ENCODE data around the gene TRAPPC14. TPM values are rescaled to one million over a fixed set of nuclear protein-coding genes. Genes with fewer than 3 reads are reported as not detected.
"Not testable (repeated sequence)": the region's sequence is repeated elsewhere in the genome, so short reads cannot be mapped to it uniquely, and the experiment has no call there.

Gene TRAPPC14
- total RNA-seq, 2 donors from 2014 or later, result 8.3 to 12.2 TPM

DNA sequence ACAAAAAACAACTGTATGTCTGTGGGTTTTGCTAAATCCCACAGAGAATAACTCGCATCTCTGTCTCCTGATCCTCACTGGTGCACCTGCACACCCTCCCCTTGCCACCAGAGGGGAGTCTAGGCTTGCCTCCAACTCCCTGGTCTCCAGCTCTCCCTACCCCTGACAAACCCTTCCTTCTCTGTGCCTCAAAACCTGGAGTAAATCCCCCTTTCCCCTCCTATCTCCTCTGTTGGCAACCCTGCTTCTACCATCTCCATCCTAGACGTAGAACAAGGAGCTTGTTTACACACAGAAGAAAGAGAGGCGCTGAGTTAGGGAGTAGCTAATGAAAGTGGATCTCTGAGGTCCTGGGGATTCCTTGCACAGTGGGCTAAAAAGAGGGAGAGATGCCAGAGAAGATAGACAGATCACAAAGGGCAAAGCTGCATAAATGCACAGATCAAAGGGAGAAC, 25.8 kb downstream of the TRAPPC14 start:
- intact Hi-C loops (cut with DNase I), result loop anchor here (5.0 to 10.0 kb wide), 4 partner anchors 80 to 140 kb away; partner anchors contain the start of gene PVRIG (in 1 of the 2)
- ATAC-seq, result peak; percentile 72 to 75
- no peak for DNase-seq

DNA sequence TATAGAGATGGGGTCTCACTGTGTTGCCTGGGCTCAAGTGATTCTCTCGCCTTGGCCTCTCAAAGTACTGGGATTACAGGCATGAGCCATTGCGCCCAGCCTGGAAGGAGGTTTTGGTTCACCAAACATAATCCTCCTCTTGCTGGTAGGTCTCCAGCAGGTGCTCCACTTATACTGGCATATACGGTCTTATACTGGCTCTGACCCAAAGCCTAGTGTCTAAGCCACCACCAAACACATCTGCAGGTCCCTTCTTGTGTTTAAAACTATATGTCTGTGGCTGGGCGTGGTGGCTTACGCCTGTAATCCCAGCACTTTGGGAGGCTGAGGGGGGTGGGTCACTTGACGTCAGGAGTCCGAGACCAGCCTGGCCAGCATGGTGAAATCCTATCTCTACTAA, 26.4 kb downstream of the TRAPPC14 start:
- ATAC-seq, result no peak
- no peak for DNase-seq
- intact Hi-C loops (cut with DNase I), result loop anchor here (5.0 to 10.0 kb wide), 4 partner anchors 80 to 140 kb away; partner anchors contain the start of gene PVRIG (in 1 of the 2)

DNA sequence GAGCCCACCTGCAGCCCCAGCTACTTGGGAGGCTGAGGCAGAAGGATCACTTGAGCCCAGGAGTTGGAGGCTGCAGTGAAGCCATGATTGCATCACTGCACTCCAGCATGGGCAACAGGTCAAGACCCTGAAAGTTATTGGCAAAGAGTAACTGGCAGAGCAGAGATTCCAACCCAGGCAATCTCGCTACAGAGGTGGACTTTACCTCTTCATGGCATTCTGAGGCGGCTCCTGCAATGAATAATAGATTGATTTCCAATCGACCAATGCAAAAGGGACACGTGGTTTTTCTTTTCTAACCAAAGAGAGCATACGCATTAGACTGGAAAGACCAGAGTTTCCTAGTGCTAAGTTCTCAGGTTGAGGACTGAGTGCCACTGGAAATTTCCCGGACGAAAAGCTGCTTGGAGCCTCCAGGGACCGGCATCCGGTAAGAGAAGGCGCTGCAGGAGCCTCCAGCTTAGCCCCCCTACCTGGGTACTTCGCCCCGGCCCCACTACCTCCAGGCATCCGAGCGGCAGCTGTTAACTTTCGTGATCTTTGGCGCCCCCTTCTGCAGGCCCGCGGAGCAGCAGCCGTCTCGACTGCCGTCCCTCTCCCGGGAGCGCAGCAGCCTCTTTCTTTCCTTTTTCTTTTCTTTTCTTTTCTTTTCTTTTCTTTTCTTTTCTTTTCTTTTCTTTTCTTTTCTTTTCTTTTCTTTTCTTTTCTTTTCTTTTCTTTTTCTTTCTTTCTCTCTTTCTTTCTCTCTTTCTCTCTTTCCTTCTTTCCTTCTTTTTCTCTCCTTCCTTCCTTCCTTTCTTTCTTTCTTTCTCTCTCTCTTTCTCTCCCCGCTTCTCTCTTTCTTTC, 27.7 kb downstream of the TRAPPC14 start:
- DNase-seq, result peak; percentile 80
- intact Hi-C loops (cut with DNase I), result loop anchor here (5.0 to 10.0 kb wide), 4 partner anchors 81 to 139 kb away; partner anchors contain the start of gene PVRIG (in 1 of the 2)
- no peak for ATAC-seq

DNA sequence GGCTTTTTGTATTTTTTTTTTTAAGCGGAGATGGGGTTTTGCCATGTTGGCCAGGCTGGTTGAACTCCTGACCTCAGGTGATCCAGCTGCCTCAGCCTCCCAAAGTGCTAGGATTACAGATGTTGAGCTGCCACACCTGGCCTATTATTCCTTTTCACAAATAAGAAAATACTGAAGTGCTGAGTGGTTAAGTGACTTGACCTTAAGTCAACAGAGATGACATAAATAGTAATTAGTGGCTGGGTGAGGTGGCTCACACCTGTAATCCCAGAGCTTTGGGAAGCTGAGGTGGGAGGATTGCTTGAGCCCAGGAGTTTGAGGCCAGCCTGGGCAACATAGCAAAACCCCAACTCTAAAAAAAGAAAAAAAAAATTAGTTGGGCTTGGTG, 28.3 kb downstream of the TRAPPC14 start:
- not testable (repeated sequence) for ATAC-seq, DNase-seq
- intact Hi-C loops (cut with DNase I), result loop anchor here (5.0 to 10.0 kb wide), 4 partner anchors 82 to 138 kb away; partner anchors contain the start of gene PVRIG (in 1 of the 2)

DNA sequence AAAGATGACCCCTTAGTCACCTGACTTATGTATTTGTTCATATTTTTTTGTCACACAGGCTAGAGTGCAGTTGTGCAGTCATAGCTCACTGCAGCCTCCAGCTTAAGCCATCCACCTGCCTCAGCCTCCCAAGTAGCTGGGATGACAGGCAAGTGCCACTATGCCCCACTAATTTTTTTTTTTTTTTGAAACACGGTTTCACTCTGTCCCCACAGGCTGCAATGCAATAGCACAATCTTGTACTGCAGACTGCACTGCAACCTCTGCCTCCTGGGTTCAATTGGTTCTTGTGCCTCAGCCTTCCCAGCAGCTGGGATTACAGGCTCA, 29.9 kb downstream of the TRAPPC14 start:
- intact Hi-C loops (cut with DNase I), result no loop called here
- DNase-seq (no peak), ATAC-seq (no peak)

DNA sequence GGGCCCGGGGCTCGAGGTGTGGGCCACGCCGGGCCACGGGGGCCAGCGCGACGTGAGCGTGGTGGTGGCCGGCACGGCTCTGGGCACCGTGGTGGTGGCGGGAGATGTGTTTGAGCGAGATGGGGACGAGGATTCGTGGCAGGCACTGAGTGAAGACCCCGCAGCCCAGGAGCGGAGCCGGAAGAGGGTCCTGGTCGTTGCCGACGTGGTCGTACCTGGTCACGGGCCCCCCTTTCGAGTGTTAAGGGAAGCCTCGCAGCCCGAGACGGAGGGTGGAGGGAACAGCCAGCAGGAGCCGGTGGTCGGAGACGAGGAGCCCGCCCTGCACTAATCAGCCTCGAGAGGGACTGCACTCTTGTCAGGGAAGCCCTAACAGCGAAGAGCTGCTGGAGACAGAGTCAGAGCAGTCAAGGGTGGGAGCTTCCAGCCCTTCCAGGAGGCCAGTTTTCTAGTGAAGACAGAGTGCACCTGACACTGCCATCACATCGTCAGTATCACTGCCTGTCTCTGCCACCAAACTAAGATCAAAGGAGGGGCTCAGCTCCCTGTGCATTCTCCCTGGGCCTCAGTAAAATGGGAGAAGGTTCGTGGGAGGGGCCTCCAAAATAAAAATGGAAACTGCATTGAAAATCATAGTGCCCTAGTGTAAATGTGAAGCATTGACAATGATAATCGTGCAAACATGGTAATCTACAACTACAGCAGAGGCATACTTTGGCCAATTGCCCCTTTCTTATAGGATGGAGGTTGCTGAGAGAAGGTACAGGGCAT, 30.5 kb downstream of the TRAPPC14 start:
- ATAC-seq (peak; percentile 7 to 12), DNase-seq (no peak)
- intact Hi-C loops (cut with DNase I), result no loop called here

DNA sequence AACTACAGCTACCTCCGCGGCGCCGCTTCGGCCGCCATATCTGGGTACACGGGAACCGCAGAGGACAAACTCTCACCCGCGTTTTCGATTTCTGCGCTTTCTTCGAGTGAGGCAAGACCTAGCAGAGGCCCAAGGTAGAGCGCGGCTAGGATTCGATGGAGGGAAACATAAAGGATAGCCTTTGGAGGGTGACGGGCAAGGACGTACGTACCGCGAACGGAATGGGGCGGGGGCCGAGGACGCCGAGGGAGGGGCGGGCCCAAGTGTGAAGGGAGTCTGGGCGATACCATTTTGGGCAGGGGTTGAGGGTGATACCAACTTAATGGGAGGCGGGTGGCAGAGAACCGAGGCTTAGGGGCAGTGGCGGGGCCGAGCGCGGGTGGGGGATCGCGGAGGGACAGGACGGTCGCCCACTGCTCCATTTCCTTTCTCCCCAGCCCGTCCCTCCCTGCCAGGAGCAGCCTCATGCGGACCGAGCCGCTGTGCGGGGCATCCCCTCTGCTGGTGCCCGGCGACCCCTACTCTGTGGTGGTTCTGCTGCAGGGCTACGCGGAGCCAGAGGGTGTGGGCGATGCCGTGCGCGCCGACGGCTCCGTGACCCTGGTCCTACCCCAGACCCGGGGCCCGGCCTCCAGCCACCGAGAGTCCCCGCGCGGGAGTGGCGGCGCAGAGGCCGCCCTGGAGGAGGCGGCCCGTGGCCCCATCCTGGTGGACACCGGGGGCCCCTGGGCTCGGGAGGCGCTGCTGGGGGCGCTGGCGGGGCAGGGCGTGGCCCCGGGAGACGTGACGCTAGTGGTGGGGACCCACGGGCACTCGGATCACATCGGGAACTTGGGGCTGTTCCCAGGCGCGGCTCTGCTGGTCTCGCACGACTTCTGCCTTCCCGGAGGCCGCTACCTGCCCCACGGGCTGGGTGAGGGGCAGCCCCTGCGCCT, 31.3 kb downstream of the TRAPPC14 start, which contains the start of gene MBLAC1:
Gene MBLAC1 (plus strand): TSS at position 37 of the 935 bp plus-strand sequence. CDS start 429 bp downstream, at position 466.
- DNase-seq, result peak; percentile 92
- peak; percentile 95 to 96 for ATAC-seq
- intact Hi-C loops (cut with DNase I), result no loop called here

DNA sequence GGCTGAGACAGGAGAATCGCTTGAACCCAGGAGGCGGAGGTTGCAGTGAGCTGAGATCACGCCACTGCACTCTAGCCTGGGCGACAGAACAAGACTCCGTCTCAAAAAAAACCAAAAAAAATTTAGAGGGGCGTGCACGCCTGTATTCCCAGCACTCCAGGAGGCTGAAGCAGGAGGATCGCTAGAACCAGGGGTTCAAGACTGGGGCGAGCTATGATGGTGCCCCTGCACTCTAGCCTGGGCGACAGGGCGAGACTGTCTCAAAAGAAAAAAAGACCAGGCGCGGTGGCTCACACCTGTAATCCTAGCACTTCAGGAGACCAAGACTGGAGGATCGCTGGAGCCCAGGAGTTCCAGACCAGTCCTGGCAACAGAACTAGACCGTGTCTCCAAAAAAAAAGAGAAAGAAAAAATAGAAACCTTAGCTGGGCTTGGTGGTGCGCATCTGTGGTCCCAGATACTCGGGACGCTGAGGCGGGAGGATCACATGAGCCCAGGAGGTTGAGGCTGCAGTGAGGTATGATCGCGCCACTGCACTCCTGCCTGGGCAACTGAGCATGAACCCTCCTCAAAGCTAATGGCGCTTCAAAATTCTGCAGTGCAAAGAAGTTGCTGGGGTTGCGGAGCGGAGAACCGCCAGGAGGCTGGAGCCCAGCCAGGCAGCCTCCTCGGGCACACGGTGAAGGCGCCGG, 32.1 kb downstream of the TRAPPC14 start:
- no peak for DNase-seq
- ATAC-seq, result peak in 1 of 2 donors; percentile 38
- intact Hi-C loops (cut with DNase I), result no loop called here

DNA sequence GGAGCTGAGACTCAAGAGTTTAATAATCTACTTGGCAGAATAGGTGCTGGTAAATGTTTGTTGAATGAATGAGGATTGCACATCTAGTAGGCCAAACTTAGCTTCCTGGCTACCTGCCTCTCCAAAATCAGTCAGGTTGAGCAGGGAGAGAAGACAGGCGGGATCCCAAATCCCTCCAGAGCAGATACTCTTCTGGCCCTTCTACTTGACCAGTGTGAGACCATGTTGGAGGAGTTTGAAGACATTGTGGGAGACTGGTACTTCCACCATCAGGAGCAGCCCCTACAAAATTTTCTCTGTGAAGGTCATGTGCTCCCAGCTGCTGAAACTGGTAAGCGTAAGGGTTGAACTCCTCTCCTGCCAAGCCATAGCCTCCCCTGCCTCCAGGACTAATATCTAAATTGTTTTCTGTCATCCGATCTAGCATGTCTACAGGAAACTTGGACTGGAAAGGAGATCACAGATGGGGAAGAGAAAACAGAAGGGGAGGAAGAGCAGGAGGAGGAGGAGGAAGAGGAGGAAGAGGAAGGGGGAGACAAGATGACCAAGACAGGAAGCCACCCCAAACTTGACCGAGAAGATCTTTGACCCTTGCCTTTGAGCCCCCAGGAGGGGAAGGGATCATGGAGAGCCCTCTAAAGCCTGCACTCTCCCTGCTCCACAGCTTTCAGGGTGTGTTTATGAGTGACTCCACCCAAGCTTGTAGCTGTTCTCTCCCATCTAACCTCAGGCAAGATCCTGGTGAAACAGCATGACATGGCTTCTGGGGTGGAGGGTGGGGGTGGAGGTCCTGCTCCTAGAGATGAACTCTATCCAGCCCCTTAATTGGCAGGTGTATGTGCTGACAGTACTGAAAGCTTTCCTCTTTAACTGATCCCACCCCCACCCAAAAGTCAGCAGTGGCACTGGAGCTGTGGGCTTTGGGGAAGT, 34.0 kb downstream of the TRAPPC14 start:
- ATAC-seq, result no peak
- intact Hi-C loops (cut with DNase I), result no loop called here
- DNase-seq, result no peak

DNA sequence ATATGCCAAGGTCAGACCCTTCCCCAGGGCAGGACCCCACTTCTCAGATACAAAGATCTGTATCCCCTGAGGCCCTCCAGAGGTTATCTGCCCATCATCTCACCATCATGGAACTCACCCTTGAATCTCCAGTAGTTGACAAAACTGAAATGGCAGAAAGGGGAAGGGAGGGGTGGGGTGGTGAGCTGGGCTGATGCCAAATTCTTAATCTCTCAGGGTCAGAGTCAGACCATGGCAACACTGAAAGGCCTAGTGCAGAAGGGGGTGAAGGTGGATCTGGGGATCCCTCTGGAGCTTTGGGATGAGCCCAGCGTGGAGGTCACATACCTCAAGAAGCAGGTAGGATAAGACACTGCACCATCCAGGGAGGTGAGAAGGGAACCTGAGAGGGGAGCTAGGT, 36.0 kb downstream of the TRAPPC14 start:
- ATAC-seq (no peak), DNase-seq (no peak)
- intact Hi-C loops (cut with DNase I), result no loop called here

DNA sequence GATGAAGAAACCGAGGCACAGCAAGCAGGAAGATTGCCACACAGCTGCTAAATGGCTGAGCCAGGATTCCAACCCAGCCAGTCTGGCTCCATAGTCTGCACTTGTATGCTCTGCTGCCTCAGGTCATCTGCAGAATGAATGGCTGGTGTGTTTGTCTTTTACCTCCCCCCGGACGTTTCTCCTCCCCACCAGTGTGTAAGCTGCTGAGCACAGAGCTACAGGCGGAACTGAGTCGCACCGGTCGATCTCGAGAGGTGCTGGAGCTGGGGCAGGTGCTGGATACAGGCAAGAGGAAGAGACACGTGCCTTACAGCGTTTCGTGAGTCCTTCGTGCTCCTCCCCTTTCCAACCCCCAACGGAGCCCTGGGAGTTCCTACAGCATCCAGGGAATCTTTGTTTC, 36.5 kb downstream of the TRAPPC14 start:
- intact Hi-C loops (cut with DNase I), result no loop called here
- DNase-seq (no peak), ATAC-seq (no peak)

DNA sequence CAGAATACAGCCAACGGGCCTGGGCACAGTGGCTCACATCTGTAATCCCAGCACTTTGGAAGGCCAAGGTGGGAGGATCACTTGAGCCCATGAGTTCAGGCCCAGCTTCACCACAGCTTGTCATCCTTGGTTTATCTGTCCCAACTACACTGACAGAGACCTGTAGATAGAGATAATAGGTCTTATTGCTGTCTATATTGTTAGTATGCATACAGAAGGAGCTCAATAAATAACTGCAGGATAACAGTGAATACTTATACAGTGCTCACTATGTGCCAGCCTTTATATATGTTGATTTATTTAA, 37.8 kb downstream of the TRAPPC14 start:
- intact Hi-C loops (cut with DNase I), result no loop called here
- ATAC-seq (no peak), DNase-seq (no peak)

DNA sequence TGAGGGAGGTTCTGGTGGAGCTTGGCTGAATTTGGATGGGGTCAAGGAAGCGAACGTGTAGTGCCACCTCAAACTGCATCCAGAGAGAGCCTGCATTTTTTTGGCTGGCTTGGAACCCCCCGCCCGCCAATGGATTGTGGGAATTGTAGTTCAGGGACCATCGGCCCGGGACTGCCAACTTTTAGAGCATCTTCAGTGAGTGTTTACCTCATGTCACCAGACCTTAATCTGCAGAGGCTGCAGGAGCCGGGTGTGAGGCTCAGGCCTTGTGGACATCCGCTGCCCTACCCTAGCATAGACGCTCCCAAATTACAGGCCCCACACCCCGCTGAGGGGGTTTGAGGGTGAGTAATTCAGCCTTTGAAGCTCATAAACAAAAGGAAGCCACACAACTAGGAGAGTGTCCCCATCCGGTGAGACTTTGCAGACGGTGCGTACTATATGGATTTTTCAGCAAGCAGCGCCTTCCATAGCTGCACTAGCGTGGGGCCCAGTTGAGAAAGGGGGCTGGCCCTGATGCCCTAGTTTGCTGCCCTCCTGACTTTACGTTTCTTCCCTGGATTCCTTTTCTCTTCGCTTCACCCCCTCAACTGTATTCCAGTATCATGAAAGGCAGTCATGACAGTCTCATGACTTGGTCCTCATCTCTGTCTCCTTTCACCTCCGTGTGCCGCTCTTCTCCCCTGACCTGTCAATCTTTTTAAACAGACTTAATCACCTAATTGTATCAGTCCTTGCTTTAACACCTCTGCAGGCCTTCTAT, 38.4 kb downstream of the TRAPPC14 start:
- intact Hi-C loops (cut with DNase I), result no loop called here

DNA sequence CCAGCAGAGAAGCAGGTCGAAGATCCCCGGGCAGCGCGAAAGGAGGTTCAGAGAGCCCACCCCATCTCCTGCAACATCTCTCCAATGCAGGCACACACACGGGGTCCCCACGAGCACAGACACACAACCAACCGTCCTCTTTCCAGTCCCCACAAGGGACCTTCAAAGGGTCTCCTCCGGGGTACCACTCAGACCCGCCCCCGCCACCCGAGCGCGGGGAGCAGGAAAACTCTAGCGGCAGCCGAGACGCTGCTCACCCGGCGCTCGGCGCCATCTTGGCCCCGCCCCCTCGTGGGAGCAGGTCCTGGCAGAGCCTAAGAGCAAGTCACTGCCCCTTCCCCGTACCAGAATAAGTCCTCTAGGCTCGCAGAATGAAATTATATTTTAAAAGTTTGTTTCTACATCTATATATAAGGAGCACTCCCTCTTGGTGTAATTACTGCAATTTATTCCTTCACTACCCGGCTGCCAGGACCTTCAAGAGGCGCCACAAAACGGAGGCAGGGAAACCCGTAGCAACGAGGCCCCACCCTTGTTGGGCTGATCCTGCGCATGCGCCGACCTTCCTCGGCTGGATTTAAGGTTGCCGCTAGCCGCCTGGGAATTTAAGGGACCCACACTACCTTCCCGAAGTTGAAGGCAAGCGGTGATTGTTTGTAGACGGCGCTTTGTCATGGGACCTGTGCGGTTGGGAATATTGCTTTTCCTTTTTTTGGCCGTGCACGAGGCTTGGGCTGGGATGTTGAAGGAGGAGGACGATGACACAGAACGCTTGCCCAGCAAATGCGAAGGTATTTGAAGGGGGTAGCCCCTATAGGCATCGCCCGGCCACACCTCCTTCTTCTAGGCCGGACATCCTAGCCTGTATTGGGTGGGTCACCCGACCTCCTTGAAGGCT, 39.2 kb downstream of the TRAPPC14 start, which contains the start of the genes CNPY4 and TAF6:
Gene CNPY4 (plus strand): TSS at position 563 of the 898 bp plus-strand sequence. CDS start 111 bp downstream, at position 674.
Gene TAF6 (minus strand): TSS at position 287 of the 898 bp plus-strand sequence. CDS start 5,149 bp downstream, outside the sequence.
- intact Hi-C loops (cut with DNase I), result no loop called here
- peak; percentile 96 for DNase-seq
- peak; percentile 95 for ATAC-seq

More for the DNA sequence above, 38.4 kb downstream of the TRAPPC14 start:
- DNase-seq, result peak; percentile 61
- ATAC-seq, result peak; percentile 75 to 77

DNA sequence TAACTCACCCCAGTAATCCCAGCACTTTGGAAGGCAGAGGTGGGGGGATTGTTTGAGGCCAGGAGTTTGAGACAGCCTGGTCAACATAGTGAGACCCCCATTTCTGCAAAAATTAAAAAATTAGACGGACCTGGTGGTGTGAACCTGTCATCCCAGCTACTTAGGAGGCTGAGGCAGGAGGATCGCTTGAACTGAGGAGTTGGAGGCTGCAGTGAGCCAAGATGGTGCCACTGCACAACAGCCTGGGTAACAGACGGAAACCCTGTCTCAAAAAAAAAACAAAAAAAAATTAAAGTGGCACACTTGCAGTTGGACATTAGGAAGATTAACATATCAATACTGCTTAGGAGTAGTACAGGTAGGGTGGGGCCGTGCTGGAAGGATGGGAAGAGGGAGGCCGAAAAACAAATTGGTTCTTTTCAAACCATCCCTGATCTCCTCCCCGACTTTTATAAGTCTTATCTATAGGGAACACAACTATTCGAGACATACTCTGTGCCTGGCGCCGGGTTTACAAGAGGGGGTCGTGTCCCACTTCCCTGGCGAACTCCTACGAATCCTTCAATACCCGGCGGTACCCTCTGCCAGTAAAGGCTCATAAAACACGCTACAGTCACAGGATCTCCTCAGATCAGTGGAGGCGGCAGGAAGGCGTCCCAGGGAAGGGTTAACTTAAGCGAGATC, 40.0 kb downstream of the TRAPPC14 start:
- intact Hi-C loops (cut with DNase I), result no loop called here
- no peak for ATAC-seq
- DNase-seq, result no peak

All from left cardiac atrium (tissue), 4 donors.